ENCODE data around the gene PDE4B.
"Not testable (repeated sequence)": the region's sequence is repeated elsewhere in the genome, so short reads cannot be mapped to it uniquely, and the experiment has no call there.

Gene PDE4B

GRCh38 chr1:65872301-65872700, 79.6 kb downstream of the PDE4B start:
- H3K27me3 ChIP-seq (ENCODE audit: insufficient read depth, low read length, poor library complexity, severe bottlenecking): no peaks in the 10 kb centered on the region
- no peak overlapping the region for H3K4me3 ChIP-seq (ENCODE audit: low read length, poor library complexity, severe bottlenecking)
- no peaks in the 10 kb centered on the region for H3K9me2 ChIP-seq (replicated peaks; ENCODE audit: low read depth, low read length)
- H3K36me3 ChIP-seq (ENCODE audit: insufficient read depth, low read length): no peaks in the 10 kb centered on the region
- no peaks in the 10 kb centered on the region for H3K4me1 ChIP-seq (ENCODE audit: insufficient read depth, low read length, poor library complexity, severe bottlenecking)
- no peaks in the 10 kb centered on the region for H4K20me1 ChIP-seq (ENCODE audit: insufficient read depth, low read length, poor library complexity, severe bottlenecking)
- H3K4me2 ChIP-seq (ENCODE audit: low read depth, low read length, poor library complexity, severe bottlenecking): no peak overlapping the region
- H3K79me2 ChIP-seq (ENCODE audit: insufficient read depth, low read length): no peaks in the 10 kb centered on the region
- no peaks in the 10 kb centered on the region for H3K9me3 ChIP-seq (ENCODE audit: insufficient read depth, low read depth, low read length)
- H2AFZ ChIP-seq (ENCODE audit: low read length): no peak overlapping the region
- H3F3A ChIP-seq (ENCODE audit: low read depth): no peaks in the 10 kb centered on the region
- no peak for TF ChIP-seq EZH2phosphoT487 (IDR thresholded peaks at IDR 0.05; ENCODE audit: borderline replicate concordance)
- no peak overlapping the region for H3K9ac ChIP-seq (ENCODE audit: low read depth, low read length, poor library complexity, severe bottlenecking)

GRCh38 chr1:65878342-65878741, 85.6 kb downstream of the PDE4B start:
- H4K20me1 ChIP-seq (ENCODE audit: insufficient read depth, low read length, poor library complexity, severe bottlenecking); H3K36me3 ChIP-seq (ENCODE audit: insufficient read depth, low read length); H3K9ac ChIP-seq (ENCODE audit: low read depth, low read length, poor library complexity, severe bottlenecking); H3K79me2 ChIP-seq (ENCODE audit: insufficient read depth, low read length); H3K9me2 ChIP-seq (replicated peaks; ENCODE audit: low read depth, low read length); H3K4me2 ChIP-seq (ENCODE audit: low read depth, low read length, poor library complexity, severe bottlenecking); H3F3A ChIP-seq (ENCODE audit: low read depth); H3K4me3 ChIP-seq (ENCODE audit: low read length, poor library complexity, severe bottlenecking); H3K4me1 ChIP-seq (ENCODE audit: insufficient read depth, low read length, poor library complexity, severe bottlenecking); H2AFZ ChIP-seq (ENCODE audit: low read length); H3K27me3 ChIP-seq (ENCODE audit: insufficient read depth, low read length, poor library complexity, severe bottlenecking); H3K9me3 ChIP-seq (ENCODE audit: insufficient read depth, low read depth, low read length): not testable (repeated sequence)

GRCh38 chr1:65880611-65881010, 87.9 kb downstream of the PDE4B start:
- Histone ChIP-seq H3K4me1 (ENCODE audit: insufficient read depth, low read length, poor library complexity, severe bottlenecking) (peaks cover 2% of the 10 kb centered on the region), H3K27me3 (ENCODE audit: insufficient read depth, low read length, poor library complexity, severe bottlenecking) (no peaks in the 10 kb centered on the region), H3F3A (ENCODE audit: low read depth) (no peaks in the 10 kb centered on the region), H3K9me2 (replicated peaks; ENCODE audit: low read depth, low read length) (no peaks in the 10 kb centered on the region), H3K36me3 (ENCODE audit: insufficient read depth, low read length) (no peaks in the 10 kb centered on the region), H2AFZ (ENCODE audit: low read length) (no peak overlapping the region), H3K4me3 (ENCODE audit: low read length, poor library complexity, severe bottlenecking) (no peak overlapping the region), H3K9me3 (ENCODE audit: insufficient read depth, low read depth, low read length) (peaks cover 4% of the 10 kb centered on the region; the same call in 1 of the 2 replicates), H3K9ac (ENCODE audit: low read depth, low read length, poor library complexity, severe bottlenecking) (no peak overlapping the region), H3K79me2 (ENCODE audit: insufficient read depth, low read length) (no peaks in the 10 kb centered on the region), H3K4me2 (ENCODE audit: low read depth, low read length, poor library complexity, severe bottlenecking) (no peak overlapping the region), H4K20me1 (ENCODE audit: insufficient read depth, low read length, poor library complexity, severe bottlenecking) (no peaks in the 10 kb centered on the region)
- TF ChIP-seq CTCF (conservative IDR thresholded peaks at IDR 0.05; ENCODE audit: low read length): no peak
- no peak for TF ChIP-seq EZH2phosphoT487 (IDR thresholded peaks at IDR 0.05; ENCODE audit: borderline replicate concordance)

GRCh38 chr1:65881067-65881594, 88.4 kb downstream of the PDE4B start:
- TF ChIP-seq CTCF (conservative IDR thresholded peaks at IDR 0.05; ENCODE audit: low read length) (no peak), EZH2phosphoT487 (IDR thresholded peaks at IDR 0.05; ENCODE audit: borderline replicate concordance) (no peak)
- no peak overlapping the region for H3K9ac ChIP-seq (ENCODE audit: low read depth, low read length, poor library complexity, severe bottlenecking)
- H4K20me1 ChIP-seq (ENCODE audit: insufficient read depth, low read length, poor library complexity, severe bottlenecking): no peaks in the 10 kb centered on the region
- peaks cover 4% of the 10 kb centered on the region; the same call in 1 of the 2 replicates for H3K9me3 ChIP-seq (ENCODE audit: insufficient read depth, low read depth, low read length)
- H3K4me1 ChIP-seq (ENCODE audit: insufficient read depth, low read length, poor library complexity, severe bottlenecking): peaks cover 2% of the 10 kb centered on the region
- H3K27me3 ChIP-seq (ENCODE audit: insufficient read depth, low read length, poor library complexity, severe bottlenecking): no peaks in the 10 kb centered on the region
- H2AFZ ChIP-seq (ENCODE audit: low read length): peak overlapping the region; percentile 24; the same call in 1 of the 2 replicates
- H3K9me2 ChIP-seq (replicated peaks; ENCODE audit: low read depth, low read length): no peaks in the 10 kb centered on the region
- H3K4me3 ChIP-seq (ENCODE audit: low read length, poor library complexity, severe bottlenecking): no peak overlapping the region
- H3K36me3 ChIP-seq (ENCODE audit: insufficient read depth, low read length): no peaks in the 10 kb centered on the region
- H3K79me2 ChIP-seq (ENCODE audit: insufficient read depth, low read length): no peaks in the 10 kb centered on the region
- no peaks in the 10 kb centered on the region for H3F3A ChIP-seq (ENCODE audit: low read depth)
- H3K4me2 ChIP-seq (ENCODE audit: low read depth, low read length, poor library complexity, severe bottlenecking): no peak overlapping the region

Measured in Loucy (cell line).